ENCODE data around the gene GALP. TPM values are rescaled to one million over a fixed set of nuclear protein-coding genes. Genes with fewer than 3 reads are reported as not detected.
"Not testable (repeated sequence)": the region's sequence is repeated elsewhere in the genome, so short reads cannot be mapped to it uniquely, and the experiment has no call there.

Gene GALP
- total RNA-seq, 4 donors from 2014 or later: not detected

- no peaks in the 10 kb centered on the region for H3K36me3 ChIP-seq
- no peak overlapping the region for H3K4me3 ChIP-seq
- no peak for DNase-seq
- no peaks in the 10 kb centered on the region for H3K4me1 ChIP-seq
- no peak overlapping the region for H3K27ac ChIP-seq
- no peaks in the 10 kb centered on the region for H3K9me3 ChIP-seq
- intact Hi-C loops (cut with DNase I; ENCODE audit: low total_unique reads): no loop called here
- TF ChIP-seq POLR2A (IDR thresholded peaks at IDR 0.05) (no peak), CTCF (IDR thresholded peaks at IDR 0.05) (no peak)
- H3K27me3 ChIP-seq: no peaks in the 10 kb centered on the region
Observed at GRCh38 chr19:56199687-56200086, 23.9 kb downstream of the GALP start.

- H3K9me3 ChIP-seq: no peaks in the 10 kb centered on the region
- no peak for DNase-seq
- H3K4me1 ChIP-seq: no peaks in the 10 kb centered on the region
- no peak for TF ChIP-seq POLR2A (IDR thresholded peaks at IDR 0.05)
- TF ChIP-seq CTCF (IDR thresholded peaks at IDR 0.05): no peak
- H3K27me3 ChIP-seq: no peaks in the 10 kb centered on the region
- no peak within 1 kb of the TSS for H3K4me3 ChIP-seq
- intact Hi-C loops (cut with DNase I; ENCODE audit: low total_unique reads): no loop called here
- H3K27ac ChIP-seq: no peak within 1 kb of the TSS
- H3K36me3 ChIP-seq: no peaks in the 10 kb centered on the region
Observed at GRCh38 chr19:56201973-56202372, 26.2 kb downstream of the GALP start, which contains the start of gene ZSCAN5C. TSS of gene ZSCAN5C (plus strand) at chr19:56202273. CDS start at chr19:56205914, 3,641 bp downstream.

- intact Hi-C loops (cut with DNase I; ENCODE audit: low total_unique reads); DNase-seq; H3K9me3 ChIP-seq; H3K27ac ChIP-seq; H3K4me1 ChIP-seq; H3K36me3 ChIP-seq; H3K4me3 ChIP-seq; H3K27me3 ChIP-seq: not testable (repeated sequence)
Observed at GRCh38 chr19:56207581-56207980, 31.8 kb downstream of the GALP start.

GRCh38 chr19:56209091-56209490, 33.3 kb downstream of the GALP start:
- intact Hi-C loops (cut with DNase I; ENCODE audit: low total_unique reads): no loop called here
- Histone ChIP-seq H3K9me3 (no peaks in the 10 kb centered on the region), H3K4me1 (no peaks in the 10 kb centered on the region), H3K4me3 (no peak overlapping the region), H3K36me3 (no peaks in the 10 kb centered on the region), H3K27me3 (no peaks in the 10 kb centered on the region), H3K27ac (no peak overlapping the region)
- TF ChIP-seq CTCF (IDR thresholded peaks at IDR 0.05) (no peak), POLR2A (IDR thresholded peaks at IDR 0.05) (no peak)
- DNase-seq: no peak

GRCh38 chr19:56210036-56210435, 34.2 kb downstream of the GALP start:
- H3K4me3 ChIP-seq; DNase-seq; H3K4me1 ChIP-seq; H3K9me3 ChIP-seq; H3K36me3 ChIP-seq; intact Hi-C loops (cut with DNase I; ENCODE audit: low total_unique reads); H3K27me3 ChIP-seq; H3K27ac ChIP-seq: not testable (repeated sequence)

GRCh38 chr19:56211718-56212117, 35.9 kb downstream of the GALP start:
- Histone ChIP-seq H3K27ac (no peak overlapping the region), H3K4me3 (no peak overlapping the region), H3K27me3 (no peaks in the 10 kb centered on the region), H3K36me3 (no peaks in the 10 kb centered on the region), H3K4me1 (no peaks in the 10 kb centered on the region), H3K9me3 (no peaks in the 10 kb centered on the region)
- DNase-seq: no peak
- intact Hi-C loops (cut with DNase I; ENCODE audit: low total_unique reads): no loop called here
- no peak for TF ChIP-seq CTCF (IDR thresholded peaks at IDR 0.05)
- TF ChIP-seq POLR2A (IDR thresholded peaks at IDR 0.05): no peak

Measured in uterus (tissue), 4 donors.